Stomach (tissue), 4 donors: ENCODE results near the gene AUNIP.

Source experiments
- EP300 ChIP-seq: sonication (generic); formaldehyde crosslinking; IDR thresholded peaks from one replicate; pipeline ENCODE4 v1.6.1; 2017; ENCODE audit warnings: antibody characterized with exemption
- POLR2A ChIP-seq, 4 donors: fragments of 450-650 bp; IDR thresholded peaks; one replicate each; pipeline ENCODE4 v1.6.1; 2016; ENCODE audit warnings: antibody characterized with exemption in 4 of 4, control low read depth in 2 of 4, mild to moderate bottlenecking in 1 of 4, moderate library complexity in 1 of 4
- TF ChIP-seq, protein P1 (sequence below), 7 experiments: fragments of 450-650 bp in 4 of 7; fragments of 200-600 bp in 3 of 7; sonication (generic) in 3 of 7; IDR thresholded peaks; one replicate each; pipeline ENCODE4 v1.5.1; 2016 to 2019; ENCODE audit warnings: antibody characterized with exemption in 7 of 7, control low read depth in 2 of 7, mild to moderate bottlenecking in 1 of 7

DNA sequence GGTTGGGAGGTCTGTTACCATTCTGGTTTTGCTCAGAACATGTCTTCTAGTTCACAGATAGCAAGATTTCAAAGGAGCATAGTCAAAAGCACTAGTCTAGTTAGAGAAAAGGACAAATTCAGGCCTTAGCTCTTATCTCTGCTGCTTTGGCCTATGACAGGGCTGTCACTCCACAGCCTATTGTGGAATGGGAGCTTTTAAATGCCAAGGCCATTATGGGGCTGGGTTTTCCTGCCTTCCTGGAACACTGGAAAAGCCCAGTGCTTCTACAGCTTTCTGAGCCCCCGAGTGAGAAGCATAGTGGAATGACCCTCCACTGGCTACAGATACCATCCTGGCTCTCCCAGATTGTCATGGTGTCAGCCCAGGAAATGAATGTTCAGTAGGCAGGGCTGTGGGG is 30.2 kb downstream of the AUNIP start:
- no peak for TF ChIP-seq EP300
- no peak for TF ChIP-seq POLR2A (IDR thresholded peaks at IDR 0.05)
- TF ChIP-seq, protein P1, sequence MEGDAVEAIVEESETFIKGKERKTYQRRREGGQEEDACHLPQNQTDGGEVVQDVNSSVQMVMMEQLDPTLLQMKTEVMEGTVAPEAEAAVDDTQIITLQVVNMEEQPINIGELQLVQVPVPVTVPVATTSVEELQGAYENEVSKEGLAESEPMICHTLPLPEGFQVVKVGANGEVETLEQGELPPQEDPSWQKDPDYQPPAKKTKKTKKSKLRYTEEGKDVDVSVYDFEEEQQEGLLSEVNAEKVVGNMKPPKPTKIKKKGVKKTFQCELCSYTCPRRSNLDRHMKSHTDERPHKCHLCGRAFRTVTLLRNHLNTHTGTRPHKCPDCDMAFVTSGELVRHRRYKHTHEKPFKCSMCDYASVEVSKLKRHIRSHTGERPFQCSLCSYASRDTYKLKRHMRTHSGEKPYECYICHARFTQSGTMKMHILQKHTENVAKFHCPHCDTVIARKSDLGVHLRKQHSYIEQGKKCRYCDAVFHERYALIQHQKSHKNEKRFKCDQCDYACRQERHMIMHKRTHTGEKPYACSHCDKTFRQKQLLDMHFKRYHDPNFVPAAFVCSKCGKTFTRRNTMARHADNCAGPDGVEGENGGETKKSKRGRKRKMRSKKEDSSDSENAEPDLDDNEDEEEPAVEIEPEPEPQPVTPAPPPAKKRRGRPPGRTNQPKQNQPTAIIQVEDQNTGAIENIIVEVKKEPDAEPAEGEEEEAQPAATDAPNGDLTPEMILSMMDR (IDR thresholded peaks at IDR 0.05): no peak
